ENCODE data around the gene NRSN1. TPM values are rescaled to one million over a fixed set of nuclear protein-coding genes. Genes with fewer than 3 reads are reported as not detected.

The NRSN1 gene
- total and polyA plus RNA-seq, 9 of the 15 experiments (the other 6 are each of a cell fraction or from before 2014, with no cell fraction given), result not detected

- Histone ChIP-seq H3K36me3 (ENCODE audit: control insufficient read depth, insufficient read depth, low read length) (no peaks in the 10 kb centered on the region), H3K4me3 (no peak overlapping the region), H4K20me1 (replicated peaks; ENCODE audit: control insufficient read depth, insufficient read depth, low read length) (no peaks in the 10 kb centered on the region), H3K9me3 (replicated peaks; ENCODE audit: control insufficient read depth, insufficient read depth, low read depth, low read length) (no peaks in the 10 kb centered on the region), H3K27me3 (ENCODE audit: control insufficient read depth in 2 of 2, insufficient read depth in 2 of 2, low read length in 2 of 2) (no peaks in the 10 kb centered on the region), H3K9ac (ENCODE audit: insufficient read depth in 1 of 2, low read depth in 2 of 2, low read length in 2 of 2) (no peak overlapping the region), H3K4me2 (ENCODE audit: insufficient read depth, low read length) (no peak overlapping the region), H3K27ac (ENCODE audit: extremely low read depth, low read depth, low read length) (no peak overlapping the region), H3K9me1 (ENCODE audit: control insufficient read depth, insufficient read depth, low read length) (no peaks in the 10 kb centered on the region), H3K79me2 (ENCODE audit: control insufficient read depth, insufficient read depth, low read length) (no peaks in the 10 kb centered on the region), H3K4me1 (replicated peaks in 1 of 2; ENCODE audit: control insufficient read depth in 2 of 2, insufficient read depth in 2 of 2, low read length in 2 of 2) (no peaks in the 10 kb centered on the region), H2AFZ (ENCODE audit: low read depth, low read length) (no peak overlapping the region)
- FAIRE-seq, result no peak
- no peak for ATAC-seq
- no peak for DNase-seq (ENCODE audit: extremely low read depth in 1 of 4, low spot score in 3 of 4)
- intact Hi-C loops (cut with micrococcal nuclease) (no loop called here), in situ Hi-C loops (cut with MboI) (no loop called here)
- POLR2A ChIA-PET, result interaction anchor here (0.6 kb wide), 1 partner anchor 450 kb away, joined by 4 read pairs; no protein-coding TSS in a partner anchor
- no TSS peak for BruUV-seq (replicated peaks)
- CTCF ChIA-PET (ENCODE audit: low intra/inter-chr PET ratio), result no interaction called here
- TF ChIP-seq ARID4B (CRISPR knock-in tag; IDR thresholded peaks at IDR 0.05), result no peak
- no peak for TF ChIP-seq ZNF551 (CRISPR knock-in tag; IDR thresholded peaks at IDR 0.05)
- TF ChIP-seq ARID3A (IDR thresholded peaks at IDR 0.05; ENCODE audit: borderline replicate concordance, low read depth, low read length), result no peak
- TF ChIP-seq ZNF174 (CRISPR knock-in tag; IDR thresholded peaks at IDR 0.05), result no peak
- no peak for TF ChIP-seq FOXO4 (CRISPR knock-in tag; IDR thresholded peaks at IDR 0.05)
- TF ChIP-seq ELK1 (CRISPR knock-in tag; IDR thresholded peaks at IDR 0.05), result no peak
- no peak for TF ChIP-seq ATF1 (CRISPR knock-in tag; IDR thresholded peaks at IDR 0.05)
- no peak for TF ChIP-seq ATF1 (tag; IDR thresholded peaks at IDR 0.05)
- TF ChIP-seq ZNF146 (CRISPR knock-in tag; IDR thresholded peaks at IDR 0.05; ENCODE audit: unreplicated experiment), result no peak
- no peak for TF ChIP-seq KAT2B (IDR thresholded peaks at IDR 0.05; ENCODE audit: low read depth, low read length)
- no peak for TF ChIP-seq THRB (CRISPR knock-in tag; conservative IDR thresholded peaks at IDR 0.05)
- TF ChIP-seq TOE1 (IDR thresholded peaks at IDR 0.05; ENCODE audit: borderline replicate concordance), result no peak
- TF ChIP-seq TOE1 (CRISPR knock-in tag; IDR thresholded peaks at IDR 0.05; ENCODE audit: borderline replicate concordance, low read depth), result no peak
Observed at GRCh38 chr6:24193364-24193763, 67.3 kb downstream of the NRSN1 start.

Measured in K562 (cell line).